OCI-LY1 (cell line): ENCODE results near the gene OFD1.

Experiments
- H2AFZ ChIP-seq: fragments of 200-600 bp; sonication (generic), shearing (Covaris generic); 2 replicates; pipeline ENCODE4 v1.6.0; 2014; ENCODE audit warnings: antibody characterized with exemption, mild to moderate bottlenecking, low read length
- H3F3A ChIP-seq: fragments of 200-600 bp; sonication (generic), shearing (Covaris generic); 2 replicates; pipeline ENCODE4 v1.6.0; 2014; ENCODE audit warnings: mild to moderate bottlenecking, antibody characterized with exemption, low read length, moderate library complexity; ENCODE audit not compliant: insufficient read depth
- H3K27ac ChIP-seq: fragments of 200-600 bp; sonication (generic); 2 replicates; pipeline ENCODE4 v1.5.1; 2014; ENCODE audit warnings: low read length, mixed run types, mild to moderate bottlenecking, low read depth; ENCODE audit not compliant: poor library complexity, severe bottlenecking
- H3K27me3 ChIP-seq: fragments of 200-600 bp; sonication (generic); 2 replicates; pipeline ENCODE4 v1.6.0; 2014; ENCODE audit warnings: antibody characterized with exemption, mild to moderate bottlenecking, low read length, moderate library complexity; ENCODE audit not compliant: insufficient read depth
- H3K36me3 ChIP-seq: fragments of 200-600 bp; sonication (generic); 2 replicates; pipeline ENCODE4 v1.6.1; 2014; ENCODE audit warnings: mild to moderate bottlenecking, antibody characterized with exemption, low read length, moderate library complexity, mixed read lengths; ENCODE audit not compliant: insufficient read depth
- H3K4me1 ChIP-seq: fragments of 200-600 bp; sonication (generic); 2 replicates; pipeline ENCODE4 v1.5.1; 2014; ENCODE audit warnings: mild to moderate bottlenecking, low read length, moderate library complexity; ENCODE audit not compliant: insufficient read depth, severe bottlenecking
- H3K4me2 ChIP-seq: fragments of 200-600 bp; sonication (generic), shearing (Covaris generic); 2 replicates; pipeline ENCODE4 v1.6.1; 2014; ENCODE audit warnings: low read length
- H3K4me3 ChIP-seq: fragments of 200-600 bp; sonication (generic); 2 replicates; pipeline ENCODE4 v1.5.1; 2014; ENCODE audit warnings: low read length, low read depth, mild to moderate bottlenecking, mixed read lengths; ENCODE audit not compliant: poor library complexity, severe bottlenecking
- H3K79me2 ChIP-seq: fragments of 200-600 bp; shearing (Covaris generic); 2 replicates; pipeline ENCODE4 v1.6.1; 2016; ENCODE audit warnings: mixed run types, low read length, mixed read lengths; ENCODE audit not compliant: insufficient read depth
- H3K9ac ChIP-seq: fragments of 200-600 bp; sonication (generic), shearing (Covaris generic); 2 replicates; pipeline ENCODE4 v1.6.1; 2014; ENCODE audit warnings: mild to moderate bottlenecking, low read length, mixed read lengths
- H3K9me2 ChIP-seq: fragments of 200-600 bp; sonication (generic), shearing (Covaris generic); 2 replicates; pipeline ENCODE4 v1.6.1; 2014; ENCODE audit warnings: low read depth, mild to moderate bottlenecking, low read length, mixed read lengths
- H3K9me3 ChIP-seq: fragments of 200-600 bp; shearing (Covaris generic); 2 replicates; pipeline ENCODE4 v1.6.1; 2014; ENCODE audit warnings: low read length, mixed read lengths
- H4K20me1 ChIP-seq: fragments of 200-600 bp; sonication (generic), shearing (Covaris generic); 2 replicates; pipeline ENCODE4 v1.6.0; 2016; ENCODE audit warnings: mild to moderate bottlenecking, low read length; ENCODE audit not compliant: insufficient read depth
- CTCF ChIP-seq: fragments of 200-600 bp; sonication (generic), shearing (Covaris generic); IDR thresholded peaks from 2 replicates; pipeline ENCODE4 v1.5.1; 2017; ENCODE audit warnings: mild to moderate bottlenecking, antibody characterized with exemption, low read length, moderate library complexity, mixed read lengths
- EZH2 ChIP-seq: fragments of 200-600 bp; sonication (generic), shearing (Covaris generic); IDR thresholded peaks from 2 replicates; pipeline ENCODE4 v1.8.0; 2017; ENCODE audit warnings: borderline replicate concordance, mixed run types, mild to moderate bottlenecking, antibody characterized with exemption, low read length, moderate library complexity, mixed read lengths

OFD1 gene

GRCh38 chrX:13808293-13808692 is 73.7 kb downstream of the OFD1 start:
- H3K4me1 ChIP-seq: no peaks in the 10 kb centered on the region
- no peaks in the 10 kb centered on the region for H3K27me3 ChIP-seq
- H3K36me3 ChIP-seq: no peaks in the 10 kb centered on the region
- H3K9me3 ChIP-seq: no peaks in the 10 kb centered on the region
- H3K4me2 ChIP-seq: no peak overlapping the region
- H3K27ac ChIP-seq: no peak overlapping the region
- no peaks in the 10 kb centered on the region for H3K79me2 ChIP-seq
- H3K9me2 ChIP-seq: no peaks in the 10 kb centered on the region
- no peak for TF ChIP-seq EZH2
- no peak for TF ChIP-seq CTCF
- no peaks in the 10 kb centered on the region for H3F3A ChIP-seq
- H4K20me1 ChIP-seq: no peaks in the 10 kb centered on the region
- no peak overlapping the region for H3K4me3 ChIP-seq
- H3K9ac ChIP-seq: no peak overlapping the region
- H2AFZ ChIP-seq: no peak overlapping the region

- Histone ChIP-seq H3K79me2 (no peaks in the 10 kb centered on the region), H3K9ac (no peak overlapping the region), H3K27me3 (no peaks in the 10 kb centered on the region), H3K27ac (no peak overlapping the region), H3K4me1 (no peaks in the 10 kb centered on the region), H2AFZ (no peak overlapping the region), H3K9me3 (no peaks in the 10 kb centered on the region), H3K36me3 (no peaks in the 10 kb centered on the region), H3F3A (no peaks in the 10 kb centered on the region), H3K4me3 (no peak overlapping the region), H3K4me2 (no peak overlapping the region), H3K9me2 (no peaks in the 10 kb centered on the region), H4K20me1 (no peaks in the 10 kb centered on the region)
- TF ChIP-seq EZH2: no peak
- TF ChIP-seq CTCF: no peak
Observed at GRCh38 chrX:13808865-13809264, 74.3 kb downstream of the OFD1 start.

- H3K4me1 ChIP-seq: no peaks in the 10 kb centered on the region
- no peak overlapping the region for H3K4me3 ChIP-seq
- H3K27me3 ChIP-seq: no peaks in the 10 kb centered on the region
- no peaks in the 10 kb centered on the region for H3K79me2 ChIP-seq
- H3K9ac ChIP-seq: no peak overlapping the region
- H3F3A ChIP-seq: no peaks in the 10 kb centered on the region
- H3K27ac ChIP-seq: no peak overlapping the region
- H3K4me2 ChIP-seq: no peak overlapping the region
- no peaks in the 10 kb centered on the region for H3K9me2 ChIP-seq
- no peak overlapping the region for H2AFZ ChIP-seq
- no peaks in the 10 kb centered on the region for H3K9me3 ChIP-seq
- no peaks in the 10 kb centered on the region for H4K20me1 ChIP-seq
- no peaks in the 10 kb centered on the region for H3K36me3 ChIP-seq
- TF ChIP-seq EZH2 (no peak), CTCF (no peak)
Observed at GRCh38 chrX:13815664-13816063, 81.1 kb downstream of the OFD1 start.
